Uterus (tissue), 2 donors: Measurements from ENCODE around the gene LIN52.

Experiments used
- POLR2A ChIP-seq, 2 donors: fragments of 450-650 bp; IDR thresholded peaks; one replicate each; pipeline ENCODE4 v1.6.1; 2016; ENCODE audit warnings: antibody characterized with exemption in 2 of 2, mild to moderate bottlenecking in 1 of 2, moderate library complexity in 1 of 2
- TF ChIP-seq, protein P1 (sequence below), 4 experiments: fragments of 200-600 bp in 2 of 4; fragments of 450-650 bp in 2 of 4; sonication (generic) in 2 of 4; IDR thresholded peaks; one replicate each; pipeline ENCODE4 v1.5.1; 2016 to 2019; ENCODE audit warnings: antibody characterized with exemption in 4 of 4, mild to moderate bottlenecking in 2 of 4, moderate library complexity in 1 of 4

- no peak for TF ChIP-seq POLR2A (IDR thresholded peaks at IDR 0.05)
- TF ChIP-seq, protein P1, sequence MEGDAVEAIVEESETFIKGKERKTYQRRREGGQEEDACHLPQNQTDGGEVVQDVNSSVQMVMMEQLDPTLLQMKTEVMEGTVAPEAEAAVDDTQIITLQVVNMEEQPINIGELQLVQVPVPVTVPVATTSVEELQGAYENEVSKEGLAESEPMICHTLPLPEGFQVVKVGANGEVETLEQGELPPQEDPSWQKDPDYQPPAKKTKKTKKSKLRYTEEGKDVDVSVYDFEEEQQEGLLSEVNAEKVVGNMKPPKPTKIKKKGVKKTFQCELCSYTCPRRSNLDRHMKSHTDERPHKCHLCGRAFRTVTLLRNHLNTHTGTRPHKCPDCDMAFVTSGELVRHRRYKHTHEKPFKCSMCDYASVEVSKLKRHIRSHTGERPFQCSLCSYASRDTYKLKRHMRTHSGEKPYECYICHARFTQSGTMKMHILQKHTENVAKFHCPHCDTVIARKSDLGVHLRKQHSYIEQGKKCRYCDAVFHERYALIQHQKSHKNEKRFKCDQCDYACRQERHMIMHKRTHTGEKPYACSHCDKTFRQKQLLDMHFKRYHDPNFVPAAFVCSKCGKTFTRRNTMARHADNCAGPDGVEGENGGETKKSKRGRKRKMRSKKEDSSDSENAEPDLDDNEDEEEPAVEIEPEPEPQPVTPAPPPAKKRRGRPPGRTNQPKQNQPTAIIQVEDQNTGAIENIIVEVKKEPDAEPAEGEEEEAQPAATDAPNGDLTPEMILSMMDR (IDR thresholded peaks at IDR 0.05): no peak
Observed at GRCh38 chr14:74190927-74191575, 106.3 kb downstream of the LIN52 start.
